DMS79 (cell line): Measurements from ENCODE around the gene HILPDA.

Source experiments
- DNase-seq: peaks from one replicate; lab custom pipeline; 2025; lab: John Stamatoyannopoulos, UW

The HILPDA gene

GRCh38 chr7:128455543-128456254, at the start of gene HILPDA:
TSS of gene HILPDA (plus strand) at chr7:128455878. CDS start at chr7:128457269, 1,391 bp downstream.
- DNase-seq = peak; percentile 82

GRCh38 chr7:128406314-128407232, 49.1 kb upstream of the HILPDA start:
- no peak for DNase-seq

- no peak for DNase-seq
These were observed 48.5 kb upstream of the HILPDA start for GRCh38 chr7:128407233-128407589.

- DNase-seq = no peak
These were observed 47.6 kb upstream of the HILPDA start for GRCh38 chr7:128407751-128408708.

GRCh38 chr7:128408709-128409595, 46.7 kb upstream of the HILPDA start:
- no peak for DNase-seq

GRCh38 chr7:128409596-128410450, 45.9 kb upstream of the HILPDA start, which contains the start of gene IMPDH1:
TSS of gene IMPDH1 (minus strand) at chr7:128409982. CDS start at chr7:128409901, 81 bp downstream.
- peak; percentile 57 for DNase-seq

- no peak for DNase-seq
These were observed 45.3 kb upstream of the HILPDA start for GRCh38 chr7:128410451-128410753.

- DNase-seq = no peak
These were observed 40.4 kb upstream of the HILPDA start for GRCh38 chr7:128415217-128415785.

GRCh38 chr7:128417071-128417470, 38.6 kb upstream of the HILPDA start:
- no peak for DNase-seq

GRCh38 chr7:128419257-128419656, 36.4 kb upstream of the HILPDA start:
- DNase-seq = no peak

- DNase-seq = no peak
These were observed 34.9 kb upstream of the HILPDA start for GRCh38 chr7:128420773-128421172.

GRCh38 chr7:128421384-128421783, 34.3 kb upstream of the HILPDA start:
- DNase-seq = no peak

GRCh38 chr7:128422037-128422436, 33.6 kb upstream of the HILPDA start:
- DNase-seq = no peak

- DNase-seq = no peak
These were observed 32.8 kb upstream of the HILPDA start for GRCh38 chr7:128422842-128423241.

- DNase-seq = no peak
These were observed 30.9 kb upstream of the HILPDA start for GRCh38 chr7:128424686-128425275.

GRCh38 chr7:128425850-128426249, 29.8 kb upstream of the HILPDA start:
- DNase-seq = no peak

- DNase-seq = peak; percentile 26
These were observed 28.3 kb upstream of the HILPDA start for GRCh38 chr7:128427289-128427891.

- DNase-seq = no peak
These were observed 25.5 kb upstream of the HILPDA start for GRCh38 chr7:128430207-128430606.

GRCh38 chr7:128431221-128431620, 24.5 kb upstream of the HILPDA start:
- DNase-seq = no peak
